DOHH2 (cell line): ENCODE measurements around the gene IFI35.

Experiments
- CTCF ChIP-seq: fragments of 200-600 bp; sonication (generic); IDR thresholded peaks from one replicate; pipeline ENCODE4 v1.5.1; 2014; ENCODE audit warnings: antibody characterized with exemption, mild to moderate bottlenecking, low read depth, low read length; ENCODE audit not compliant: poor library complexity, severe bottlenecking
- EZH2phosphoT487 ChIP-seq: fragments of 200-600 bp; sonication (generic); IDR thresholded peaks from 2 replicates; pipeline ENCODE4 v1.6.1; 2017; ENCODE audit warnings: borderline replicate concordance, mild to moderate bottlenecking, antibody characterized with exemption, low read length, moderate library complexity, mixed read lengths

- no peak for TF ChIP-seq CTCF
- TF ChIP-seq EZH2phosphoT487, result no peak
Observed at GRCh38 chr17:43011728-43012472, 5.3 kb downstream of the IFI35 start.
